ENCODE data around the gene TRIO. TPM values are rescaled to one million over a fixed set of nuclear protein-coding genes. Genes with fewer than 3 reads are reported as not detected.

Gene TRIO
- total RNA-seq, 2 experiments from 2014 or later: 4.1 to 6.5 TPM

DNA sequence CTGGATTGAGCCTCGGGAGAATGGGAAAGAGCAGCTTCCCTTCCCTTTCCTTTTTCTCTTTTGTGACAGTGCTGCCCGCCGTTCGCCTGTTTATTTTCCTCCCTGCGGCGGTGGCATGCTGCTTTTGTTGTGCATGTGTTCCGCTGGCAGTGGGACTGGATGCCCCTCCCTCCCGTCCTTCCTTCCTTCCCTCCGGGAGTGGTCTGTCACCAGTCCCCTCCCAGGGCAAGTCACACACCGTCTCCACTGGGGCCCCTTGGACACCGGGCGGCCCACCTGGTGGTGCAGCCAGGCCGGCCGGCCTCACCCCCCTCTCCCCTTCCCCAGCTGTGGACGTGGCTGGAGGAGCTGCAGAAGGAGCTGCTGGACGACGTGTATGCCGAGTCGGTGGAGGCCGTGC lies 214.7 kb downstream of the TRIO start:
- Mint-ChIP-seq H3K4me3 (no peak overlapping the region), H3K27me3 (no peaks in the 10 kb centered on the region), H3K27ac (no peak overlapping the region), H3K9me3 (no peaks in the 10 kb centered on the region), H3K4me1 (ENCODE audit: low read depth) (no peaks in the 10 kb centered on the region), H3K36me3 (ENCODE audit: low read depth) (no peaks in the 10 kb centered on the region)
- Histone ChIP-seq H3K27me3 (ENCODE audit: control insufficient read depth in 1 of 2, insufficient read depth in 2 of 2, low read length in 2 of 2) (peaks cover 0 to 4% of the 10 kb centered on the region in 2 experiments), H3K9me3 (ENCODE audit: control insufficient read depth in 1 of 2, insufficient read depth in 1 of 2, low read length in 2 of 2) (no peaks in the 10 kb centered on the region), H3K4me1 (ENCODE audit: insufficient read depth, low read length) (no peaks in the 10 kb centered on the region), H3K27ac (ENCODE audit: low read depth in 1 of 2, low read length in 2 of 2) (no peak overlapping the region), H3K4me3 (ENCODE audit: low read length) (no peak overlapping the region), H3K36me3 (ENCODE audit: insufficient read depth, low read length) (no peaks in the 10 kb centered on the region)
- ATAC-seq (ENCODE audit: poor library complexity) (no peak), DNase-seq (no peak)
- intact Hi-C loops (cut with DNase I, micrococcal nuclease): loop anchor here in 1 of 2 experiments (5.0 kb wide), 1 partner anchor 654 kb away; no protein-coding TSS in a partner anchor
- POLR2A ChIA-PET: no interaction called here
- CTCF ChIA-PET: no interaction called here
- TF ChIP-seq, protein P1, sequence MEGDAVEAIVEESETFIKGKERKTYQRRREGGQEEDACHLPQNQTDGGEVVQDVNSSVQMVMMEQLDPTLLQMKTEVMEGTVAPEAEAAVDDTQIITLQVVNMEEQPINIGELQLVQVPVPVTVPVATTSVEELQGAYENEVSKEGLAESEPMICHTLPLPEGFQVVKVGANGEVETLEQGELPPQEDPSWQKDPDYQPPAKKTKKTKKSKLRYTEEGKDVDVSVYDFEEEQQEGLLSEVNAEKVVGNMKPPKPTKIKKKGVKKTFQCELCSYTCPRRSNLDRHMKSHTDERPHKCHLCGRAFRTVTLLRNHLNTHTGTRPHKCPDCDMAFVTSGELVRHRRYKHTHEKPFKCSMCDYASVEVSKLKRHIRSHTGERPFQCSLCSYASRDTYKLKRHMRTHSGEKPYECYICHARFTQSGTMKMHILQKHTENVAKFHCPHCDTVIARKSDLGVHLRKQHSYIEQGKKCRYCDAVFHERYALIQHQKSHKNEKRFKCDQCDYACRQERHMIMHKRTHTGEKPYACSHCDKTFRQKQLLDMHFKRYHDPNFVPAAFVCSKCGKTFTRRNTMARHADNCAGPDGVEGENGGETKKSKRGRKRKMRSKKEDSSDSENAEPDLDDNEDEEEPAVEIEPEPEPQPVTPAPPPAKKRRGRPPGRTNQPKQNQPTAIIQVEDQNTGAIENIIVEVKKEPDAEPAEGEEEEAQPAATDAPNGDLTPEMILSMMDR (IDR thresholded peaks at IDR 0.05): no peak

DNA sequence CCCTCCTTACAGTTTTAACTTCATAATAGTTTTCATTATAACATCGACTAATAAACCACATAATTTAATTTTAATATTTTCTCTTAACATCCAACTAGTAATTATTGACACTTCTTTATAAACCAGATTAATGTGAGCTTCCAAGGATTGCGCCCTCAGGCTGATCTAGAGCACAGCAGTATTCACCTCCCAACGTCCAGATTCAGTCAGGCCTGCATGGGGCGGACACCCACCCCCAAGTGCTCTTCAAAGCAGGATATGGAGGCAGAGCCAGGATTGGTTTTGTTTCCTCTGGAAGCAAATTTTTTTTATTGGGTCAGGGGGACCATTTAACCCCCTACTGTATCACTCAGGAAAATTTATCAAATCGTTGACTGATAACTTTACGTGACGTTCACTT lies 215.4 kb downstream of the TRIO start:
- no peaks in the 10 kb centered on the region for H3K36me3 Mint-ChIP-seq (ENCODE audit: low read depth)
- no peak for ATAC-seq (ENCODE audit: poor library complexity)
- intact Hi-C loops (cut with DNase I, micrococcal nuclease): loop anchor here in 1 of 2 experiments (5.0 kb wide), 1 partner anchor 654 kb away; no protein-coding TSS in a partner anchor
- no peak overlapping the region for H3K4me3 ChIP-seq (ENCODE audit: low read length)
- H3K9me3 ChIP-seq (ENCODE audit: control insufficient read depth in 1 of 2, insufficient read depth in 1 of 2, low read length in 2 of 2): no peaks in the 10 kb centered on the region
- ChIA-PET CTCF (no interaction called here), POLR2A (no interaction called here)
- no peak overlapping the region for H3K27ac Mint-ChIP-seq
- no peaks in the 10 kb centered on the region for H3K36me3 ChIP-seq (ENCODE audit: insufficient read depth, low read length)
- DNase-seq: no peak
- H3K27ac ChIP-seq (ENCODE audit: low read depth in 1 of 2, low read length in 2 of 2): no peak overlapping the region
- H3K27me3 ChIP-seq (ENCODE audit: control insufficient read depth in 1 of 2, insufficient read depth in 2 of 2, low read length in 2 of 2): peaks cover 0 to 4% of the 10 kb centered on the region in 2 experiments
- H3K4me3 Mint-ChIP-seq: no peak overlapping the region
- no peaks in the 10 kb centered on the region for H3K4me1 Mint-ChIP-seq (ENCODE audit: low read depth)
- no peaks in the 10 kb centered on the region for H3K4me1 ChIP-seq (ENCODE audit: insufficient read depth, low read length)
- no peaks in the 10 kb centered on the region for H3K27me3 Mint-ChIP-seq
- no peaks in the 10 kb centered on the region for H3K9me3 Mint-ChIP-seq
- TF ChIP-seq, protein P1 (IDR thresholded peaks at IDR 0.05): no peak

DNA sequence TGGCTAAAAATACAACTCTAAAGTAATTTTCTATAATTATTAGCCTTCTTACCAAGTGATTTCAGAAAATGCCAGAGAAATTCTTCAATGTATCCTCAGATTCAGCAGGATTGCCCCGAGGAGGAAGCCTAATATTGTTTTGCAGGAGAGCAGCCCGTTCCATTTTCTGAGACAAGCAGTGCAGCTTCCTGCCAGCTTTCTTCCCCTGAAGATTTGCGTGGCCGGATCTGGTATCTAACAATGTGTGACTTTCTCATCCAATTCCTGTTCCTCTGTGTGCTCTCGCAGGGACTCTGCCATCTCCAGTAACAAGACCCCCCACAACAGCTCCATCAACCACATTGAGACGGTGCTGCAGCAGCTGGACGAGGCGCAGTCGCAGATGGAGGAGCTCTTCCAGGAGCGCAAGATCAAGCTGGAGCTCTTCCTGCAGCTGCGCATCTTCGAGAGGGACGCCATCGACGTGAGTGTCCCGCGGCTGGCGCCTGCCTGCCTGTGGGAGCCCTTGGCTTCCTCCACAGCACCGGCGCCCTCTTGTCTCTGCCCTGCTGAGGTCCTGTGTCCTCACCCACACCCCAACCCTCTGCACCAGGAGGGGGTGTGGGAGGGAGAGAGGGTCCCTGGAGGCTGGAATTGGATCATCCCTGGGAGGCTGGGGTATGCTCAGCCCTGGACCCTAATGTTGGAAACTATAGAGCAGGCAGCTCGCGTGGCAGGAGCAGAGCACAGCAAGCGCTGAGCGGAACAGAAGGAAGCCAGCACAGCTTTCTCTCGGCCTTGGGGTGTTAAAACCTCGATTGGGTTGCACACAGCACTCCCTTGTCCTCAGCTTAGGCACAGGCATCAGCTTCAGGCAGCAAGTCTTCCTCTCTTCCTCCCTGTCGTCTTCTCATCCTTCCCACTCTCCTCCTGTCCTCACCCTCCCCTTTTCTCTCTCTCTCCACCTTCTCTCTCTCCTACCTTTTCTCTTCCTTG lies 216.2 kb downstream of the TRIO start:
- no peak overlapping the region for H3K4me3 Mint-ChIP-seq
- ChIA-PET CTCF (interaction anchor here (9.0 kb wide), 1 partner anchor 289 kb away, joined by 55 read pairs; no protein-coding TSS in a partner anchor), POLR2A (no interaction called here)
- H3K27me3 ChIP-seq (ENCODE audit: control insufficient read depth in 1 of 2, insufficient read depth in 2 of 2, low read length in 2 of 2): peaks cover 0 to 4% of the 10 kb centered on the region in 2 experiments
- H3K9me3 Mint-ChIP-seq: no peaks in the 10 kb centered on the region
- no peak for DNase-seq
- no peak overlapping the region for H3K4me3 ChIP-seq (ENCODE audit: low read length)
- H3K9me3 ChIP-seq (ENCODE audit: control insufficient read depth in 1 of 2, insufficient read depth in 1 of 2, low read length in 2 of 2): no peaks in the 10 kb centered on the region
- TF ChIP-seq, protein P1 (IDR thresholded peaks at IDR 0.05): no peak
- peaks cover 3% of the 10 kb centered on the region for H3K4me1 Mint-ChIP-seq (ENCODE audit: low read depth)
- no peak overlapping the region for H3K27ac ChIP-seq (ENCODE audit: low read depth in 1 of 2, low read length in 2 of 2)
- H3K4me1 ChIP-seq (ENCODE audit: insufficient read depth, low read length): peaks cover 2% of the 10 kb centered on the region
- no peaks in the 10 kb centered on the region for H3K36me3 ChIP-seq (ENCODE audit: insufficient read depth, low read length)
- ATAC-seq (ENCODE audit: poor library complexity): no peak
- H3K36me3 Mint-ChIP-seq (ENCODE audit: low read depth): no peaks in the 10 kb centered on the region
- intact Hi-C loops (cut with DNase I, micrococcal nuclease): loop anchor here (5.0 kb wide), 1 partner anchor 653 kb away; no protein-coding TSS in a partner anchor
- no peaks in the 10 kb centered on the region for H3K27me3 Mint-ChIP-seq
- no peak overlapping the region for H3K27ac Mint-ChIP-seq
